Ectodermal cell (in vitro differentiated cells): ENCODE data around the gene CCDC183.
"Not testable (repeated sequence)": the region's sequence is repeated elsewhere in the genome, so short reads cannot be mapped to it uniquely, and the experiment has no call there.

ENCODE experiments used
- H3K27ac ChIP-seq: 2 replicates; pipeline ENCODE4 v1.7.0; 2013; ENCODE audit warnings: mild to moderate bottlenecking, low read depth, low read length; ENCODE audit not compliant: insufficient read depth, poor library complexity, severe bottlenecking
- H3K27me3 ChIP-seq: 2 replicates; pipeline ENCODE4 v1.7.0; 2013; ENCODE audit warnings: mild to moderate bottlenecking, low read length; ENCODE audit not compliant: insufficient read depth, control insufficient read depth, poor library complexity, severe bottlenecking
- H3K36me3 ChIP-seq: one replicate; pipeline ENCODE4 v1.7.0; 2013; ENCODE audit warnings: low read length; ENCODE audit not compliant: control insufficient read depth, insufficient read depth
- H3K4me1 ChIP-seq: one replicate; pipeline ENCODE4 v1.7.0; 2013; ENCODE audit warnings: low read length; ENCODE audit not compliant: control insufficient read depth, insufficient read depth
- H3K4me3 ChIP-seq: 2 replicates; pipeline ENCODE4 v1.7.0; 2013; ENCODE audit warnings: low read depth, low read length, control low read depth; ENCODE audit not compliant: insufficient read depth
- H3K9me3 ChIP-seq: 2 replicates; pipeline ENCODE4 v1.7.0; 2013; ENCODE audit warnings: mild to moderate bottlenecking, low read length, moderate library complexity; ENCODE audit not compliant: control insufficient read depth
- WGBS, 2 experiments: methylation state at CpG; one replicate each; pipeline ENCODE4 v1.1.7; 2013; ENCODE audit warnings: missing lambda C conversion rate in 2 of 2; 5-methylcytosine and 5-hydroxymethylcytosine counted together

CCDC183 gene

GRCh38 chr9:136835162-136835931, 39.2 kb downstream of the CCDC183 start:
- 95 to 96% methylated on average over 36 of the region's 36 CpGs for WGBS, 2 experiments
- H3K4me3 ChIP-seq = no peak overlapping the region
- peaks cover 16% of the 10 kb centered on the region for H3K4me1 ChIP-seq
- H3K27ac ChIP-seq = no peak overlapping the region
- H3K36me3 ChIP-seq = peaks cover 20% of the 10 kb centered on the region
- no peaks in the 10 kb centered on the region for H3K27me3 ChIP-seq
- no peaks in the 10 kb centered on the region for H3K9me3 ChIP-seq

GRCh38 chr9:136835932-136836904, 40.1 kb downstream of the CCDC183 start:
- Histone ChIP-seq H3K36me3 (peaks cover 17% of the 10 kb centered on the region), H3K4me3 (no peak overlapping the region), H3K27me3 (no peaks in the 10 kb centered on the region), H3K4me1 (peaks cover 24% of the 10 kb centered on the region), H3K27ac (no peak overlapping the region), H3K9me3 (no peaks in the 10 kb centered on the region)
- 91% methylated on average over 21 of the region's 21 CpGs for WGBS, 2 experiments

GRCh38 chr9:136837146-136837855, 41.2 kb downstream of the CCDC183 start:
- 92 to 93% methylated on average over 27 of the region's 27 CpGs for WGBS, 2 experiments
- no peaks in the 10 kb centered on the region for H3K9me3 ChIP-seq
- no peaks in the 10 kb centered on the region for H3K27me3 ChIP-seq
- H3K4me3 ChIP-seq = no peak overlapping the region
- H3K27ac ChIP-seq = no peak overlapping the region
- peaks cover 10% of the 10 kb centered on the region for H3K36me3 ChIP-seq
- H3K4me1 ChIP-seq = peaks cover 35% of the 10 kb centered on the region

GRCh38 chr9:136837856-136838277, 41.7 kb downstream of the CCDC183 start:
- peaks cover 38% of the 10 kb centered on the region for H3K4me1 ChIP-seq
- H3K36me3 ChIP-seq, H3K9me3 ChIP-seq, H3K27me3 ChIP-seq, H3K27ac ChIP-seq, H3K4me3 ChIP-seq: not testable (repeated sequence)
- WGBS, 2 experiments = 95 to 96% methylated on average over 15 of the region's 15 CpGs

- Histone ChIP-seq H3K36me3 (peaks cover 9% of the 10 kb centered on the region), H3K27ac (no peak overlapping the region), H3K4me3 (no peak overlapping the region), H3K9me3 (no peaks in the 10 kb centered on the region), H3K27me3 (no peaks in the 10 kb centered on the region), H3K4me1 (peaks cover 41% of the 10 kb centered on the region)
- WGBS, 2 experiments = 93% methylated on average over 29 of the region's 29 CpGs
Measured at GRCh38 chr9:136838314-136839228, 42.4 kb downstream of the CCDC183 start.

GRCh38 chr9:136839229-136840139, 43.3 kb downstream of the CCDC183 start:
- Histone ChIP-seq H3K27me3 (peaks cover 7% of the 10 kb centered on the region), H3K4me3 (no peak overlapping the region), H3K36me3 (peaks cover 9% of the 10 kb centered on the region), H3K27ac (no peak overlapping the region), H3K4me1 (peaks cover 41% of the 10 kb centered on the region), H3K9me3 (no peaks in the 10 kb centered on the region)
- WGBS, 2 experiments = 90 to 92% methylated on average over 36 of the region's 36 CpGs

GRCh38 chr9:136840140-136840876, 44.2 kb downstream of the CCDC183 start:
- H3K4me1 ChIP-seq = peaks cover 41% of the 10 kb centered on the region

GRCh38 chr9:136840877-136841645, 44.9 kb downstream of the CCDC183 start:
- peaks cover 41% of the 10 kb centered on the region for H3K4me1 ChIP-seq
- H3K9me3 ChIP-seq = no peaks in the 10 kb centered on the region
- WGBS, 2 experiments = 70 to 71% methylated on average over 28 of the region's 28 CpGs
- peaks cover 20% of the 10 kb centered on the region for H3K27me3 ChIP-seq
- H3K4me3 ChIP-seq = no peak overlapping the region
- H3K36me3 ChIP-seq = peaks cover 3% of the 10 kb centered on the region
- peak overlapping the region; percentile 50 for H3K27ac ChIP-seq

More at GRCh38 chr9:136840140-136840876, 44.2 kb downstream of the CCDC183 start:
- Histone ChIP-seq H3K36me3 (peaks cover 9% of the 10 kb centered on the region), H3K4me3 (no peak overlapping the region), H3K27me3 (peaks cover 13% of the 10 kb centered on the region), H3K27ac (peak overlapping the region; percentile 50), H3K9me3 (no peaks in the 10 kb centered on the region)
- WGBS, 2 experiments = 72 to 76% methylated on average over 32 of the region's 32 CpGs
